NOMO-1 treated with dmso at 0.1 percent for 144 hours (cell line): Measurements from ENCODE around the gene SYTL5.

Source experiments
- DNase-seq: peaks from one replicate; lab custom pipeline; 2025; ENCODE audit not compliant: unreplicated experiment; lab: John Stamatoyannopoulos, UW

Gene SYTL5

DNA sequence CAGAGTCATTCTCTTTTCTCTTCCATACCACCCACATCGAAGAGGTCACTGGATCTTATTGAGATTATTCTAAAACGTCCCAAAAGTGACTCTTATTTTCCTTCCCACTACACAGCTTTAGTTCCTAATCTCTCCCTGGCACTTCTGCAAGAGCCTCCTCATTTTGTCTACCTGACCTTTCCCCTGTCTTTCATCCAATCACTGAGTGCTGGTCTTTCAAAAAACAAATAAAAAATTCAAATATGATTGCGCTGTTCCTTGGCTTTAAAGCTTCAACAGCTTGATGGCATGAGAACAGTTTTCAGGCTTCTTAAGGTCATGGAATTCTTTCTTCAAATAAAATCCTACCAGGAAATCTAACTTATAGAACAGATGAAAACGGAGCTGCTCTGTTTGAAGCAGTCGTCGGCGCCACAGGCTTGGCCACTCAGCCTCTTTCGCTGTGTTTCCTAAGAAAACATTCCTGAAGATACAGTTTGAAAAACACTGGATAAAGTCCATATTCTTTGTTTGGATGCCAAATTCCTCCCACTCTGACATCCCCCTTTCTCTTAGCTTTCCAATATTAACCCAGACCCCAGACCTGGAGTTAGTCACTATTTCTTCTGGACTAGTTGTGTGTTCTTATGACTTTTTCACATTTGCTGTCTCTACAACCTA, 12.5 kb downstream of the SYTL5 start:
- no peak for DNase-seq

DNA sequence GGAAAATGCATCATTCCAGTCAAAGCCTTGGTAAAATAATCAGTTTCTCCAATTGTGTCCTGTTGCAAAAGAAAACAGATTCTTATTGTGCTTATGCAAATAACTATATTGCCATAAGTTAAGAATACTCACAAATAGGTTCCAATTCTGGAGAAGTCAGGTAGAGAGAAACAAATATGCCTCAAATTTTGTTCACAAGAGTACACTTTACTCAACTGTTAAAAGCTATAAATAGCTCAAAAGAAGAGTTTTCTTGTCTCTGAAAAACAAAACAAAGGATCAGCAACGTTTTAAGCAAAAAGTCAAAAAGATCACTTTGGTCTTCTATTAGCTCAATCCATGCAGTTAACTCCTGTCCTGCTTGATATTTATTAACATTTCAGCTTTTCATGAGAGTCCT, 21.9 kb downstream of the SYTL5 start:
- no peak for DNase-seq

DNA sequence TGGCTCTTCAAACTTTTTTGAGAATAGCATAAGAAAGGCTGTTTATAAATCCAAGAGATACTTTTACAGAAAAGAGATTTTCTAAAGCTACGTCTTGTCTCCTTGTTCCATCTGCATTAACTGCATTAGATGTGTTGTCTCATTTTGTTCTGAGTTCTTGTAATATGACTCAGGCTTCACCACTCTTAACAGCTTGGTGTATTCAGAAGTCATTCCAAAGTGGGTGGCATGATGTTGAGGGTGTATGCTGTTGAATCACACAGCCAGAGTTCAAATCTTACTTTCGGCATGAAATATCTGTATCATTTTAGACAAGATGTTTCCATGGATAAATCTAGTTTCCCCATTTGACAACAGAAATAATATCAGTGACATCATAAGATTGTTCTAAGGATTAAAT, 30.1 kb downstream of the SYTL5 start:
- DNase-seq = no peak

DNA sequence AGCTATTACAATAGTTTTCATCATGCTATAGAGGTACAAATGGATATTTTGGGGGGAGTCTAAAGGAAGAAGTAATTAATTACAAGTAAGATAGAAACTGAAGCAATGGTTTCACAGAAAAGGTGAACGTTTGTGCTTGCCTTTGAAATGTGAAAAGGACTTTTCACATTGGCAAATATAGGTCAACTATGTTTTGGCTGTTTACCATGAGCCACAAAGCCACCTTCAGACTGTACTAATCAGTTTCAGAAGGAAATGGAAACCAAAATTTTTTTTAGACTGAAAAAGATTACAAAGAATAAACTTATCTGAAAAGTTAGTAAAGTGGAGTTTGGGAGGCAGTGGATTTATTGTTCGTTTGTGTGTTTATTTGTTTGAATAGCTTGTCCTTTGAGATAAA, 32.1 kb downstream of the SYTL5 start:
- no peak for DNase-seq

DNA sequence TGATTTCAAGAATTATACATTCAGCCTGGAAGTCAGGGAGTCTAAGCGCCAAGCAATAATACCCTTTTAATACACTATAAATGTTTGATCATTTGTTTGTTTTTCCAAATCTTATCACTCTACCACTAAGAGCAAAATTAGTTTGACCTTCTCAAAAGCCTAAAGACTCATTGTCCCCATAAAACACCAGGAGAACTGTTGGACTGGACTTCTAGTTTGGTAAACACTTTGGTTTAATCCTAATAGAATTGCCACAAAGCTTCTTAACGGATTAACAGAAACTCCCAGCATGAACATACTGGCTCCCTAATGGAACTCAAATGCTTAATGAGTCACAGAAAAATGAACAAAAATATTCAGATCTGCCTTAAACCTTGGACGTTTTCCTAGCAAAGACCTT, 34.9 kb downstream of the SYTL5 start:
- no peak for DNase-seq

DNA sequence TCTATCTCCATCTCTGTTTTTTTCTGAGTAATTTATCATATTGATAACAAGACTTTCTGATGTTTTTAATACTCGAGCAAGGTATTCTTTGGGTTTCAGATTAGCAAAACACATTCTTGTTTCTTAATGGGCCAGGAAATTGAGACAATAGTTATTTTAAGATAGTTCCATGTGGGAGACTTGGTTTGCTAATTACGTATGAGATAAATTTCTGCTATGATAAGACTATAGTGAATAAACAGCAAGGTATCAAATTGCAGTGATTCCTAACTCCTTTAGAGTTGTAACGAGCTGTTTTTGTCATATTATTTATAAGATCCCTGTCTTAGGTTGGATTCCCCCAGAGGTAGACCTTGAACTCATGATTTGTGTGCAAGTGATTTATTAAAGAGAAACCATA, 38.3 kb downstream of the SYTL5 start:
- no peak for DNase-seq

DNA sequence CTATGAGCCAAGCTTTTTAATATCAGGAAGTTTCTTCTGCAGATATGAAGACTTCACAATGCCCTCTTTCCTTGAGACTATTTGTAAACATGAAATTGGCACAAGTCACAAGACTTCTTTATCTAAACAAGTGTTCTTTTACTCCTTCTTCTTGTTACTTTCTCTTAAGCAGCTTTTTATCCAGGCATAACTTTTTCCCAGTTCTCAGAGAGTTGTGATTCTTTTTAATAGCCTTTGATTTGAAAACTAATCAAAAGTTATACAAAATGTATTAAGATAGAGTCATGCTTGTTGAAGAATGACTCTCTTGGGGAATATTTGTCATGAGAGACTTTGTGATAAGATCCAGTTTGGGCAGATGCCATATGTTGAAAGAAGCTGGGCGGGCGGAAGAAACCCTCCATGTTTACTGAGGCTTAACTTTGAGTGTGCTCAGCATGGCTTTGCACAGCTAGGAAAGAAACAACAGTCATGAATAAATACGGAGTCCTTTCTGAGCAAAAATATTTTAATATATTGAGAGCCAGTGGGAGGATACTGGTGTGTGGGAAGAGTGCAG, 39.3 kb downstream of the SYTL5 start:
- no peak for DNase-seq

DNA sequence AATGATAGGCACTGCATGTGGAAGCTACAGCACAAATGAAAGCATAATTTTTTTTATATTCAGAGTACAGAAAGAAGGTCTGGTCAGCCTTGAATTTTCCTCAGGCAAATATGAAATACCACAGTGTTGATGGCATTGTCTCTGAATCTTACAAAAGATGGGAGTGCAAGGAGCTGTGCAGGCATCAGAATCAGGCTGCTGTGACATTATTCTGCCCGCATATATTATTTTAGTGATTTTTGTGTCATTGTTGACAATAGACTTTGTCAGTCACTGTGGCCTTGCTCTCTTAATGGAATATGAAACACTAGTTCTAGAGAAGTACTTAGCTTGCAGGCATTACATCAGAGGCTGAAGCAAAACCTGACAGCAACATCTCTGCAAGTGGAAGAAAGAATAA, 42.5 kb downstream of the SYTL5 start:
- no peak for DNase-seq

DNA sequence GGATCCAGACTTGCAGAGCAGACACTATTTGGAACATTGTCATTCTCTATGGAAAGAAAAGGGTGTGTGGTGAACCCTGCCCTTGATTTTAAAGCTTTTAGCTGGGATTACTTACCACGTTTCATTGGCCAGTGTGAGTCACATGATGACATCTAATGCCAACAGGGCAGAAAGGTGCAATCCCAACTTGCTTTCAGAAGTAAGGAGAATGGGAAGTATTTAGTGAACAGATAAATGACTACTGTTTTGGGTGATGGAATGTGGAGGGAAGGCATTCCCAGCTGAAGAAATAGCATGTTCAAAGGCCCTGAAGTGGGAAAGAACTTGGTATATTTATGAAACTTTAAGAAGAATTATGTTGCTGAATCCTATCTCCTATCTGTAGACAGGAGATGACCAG, 44.5 kb downstream of the SYTL5 start:
- DNase-seq = no peak

DNA sequence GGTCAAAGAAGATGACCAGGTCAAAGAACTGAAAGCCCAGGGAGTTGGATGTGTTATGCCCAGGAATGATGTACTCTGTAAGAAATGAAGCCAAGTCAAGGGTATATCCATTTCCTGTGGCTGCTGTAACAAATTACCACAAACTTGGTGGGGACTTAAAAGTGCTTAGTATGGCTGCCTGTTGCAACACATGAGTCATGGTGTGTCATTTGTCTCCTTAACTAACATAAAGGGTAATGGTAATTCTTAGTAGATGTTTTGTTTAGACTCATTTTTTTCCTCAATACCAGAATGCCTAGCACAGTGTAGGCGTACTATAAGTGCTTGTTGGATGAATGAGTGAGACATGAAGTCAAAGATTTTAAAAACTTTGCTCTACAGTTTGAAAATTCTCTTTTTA, 45.7 kb downstream of the SYTL5 start:
- peak; percentile 23 for DNase-seq

DNA sequence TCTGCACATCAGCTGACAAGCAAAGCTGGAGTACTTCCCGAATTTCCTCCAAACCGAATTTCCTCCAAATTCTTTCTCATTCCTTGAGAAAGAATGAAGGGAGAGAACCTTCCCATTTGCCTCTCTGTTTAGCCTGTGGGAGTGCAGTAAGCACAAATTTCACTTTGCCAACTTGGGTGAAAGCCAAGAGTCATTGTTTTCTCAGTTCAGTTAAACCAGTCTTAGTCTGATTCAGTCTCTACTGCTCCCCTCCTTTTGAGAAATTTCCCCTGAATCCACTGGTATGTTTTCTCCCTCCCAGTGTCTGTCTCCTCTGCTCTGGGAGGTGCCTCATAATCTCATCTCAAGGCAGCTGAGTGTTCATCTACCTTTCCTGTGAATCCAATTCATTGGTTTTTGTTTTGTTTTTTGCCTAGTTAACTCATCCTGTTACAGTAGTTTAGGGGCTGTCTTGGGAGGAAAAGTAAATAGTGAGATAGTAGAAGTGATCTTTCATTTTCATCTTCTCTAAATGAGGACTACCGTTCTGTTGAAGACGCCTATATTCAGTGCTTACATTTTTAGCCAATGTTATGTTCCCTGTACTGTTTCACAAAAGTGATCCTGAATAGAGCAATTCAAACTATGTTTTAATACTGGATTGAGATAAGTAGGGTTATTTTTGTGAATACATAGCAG, 49.0 kb downstream of the SYTL5 start:
- no peak for DNase-seq

DNA sequence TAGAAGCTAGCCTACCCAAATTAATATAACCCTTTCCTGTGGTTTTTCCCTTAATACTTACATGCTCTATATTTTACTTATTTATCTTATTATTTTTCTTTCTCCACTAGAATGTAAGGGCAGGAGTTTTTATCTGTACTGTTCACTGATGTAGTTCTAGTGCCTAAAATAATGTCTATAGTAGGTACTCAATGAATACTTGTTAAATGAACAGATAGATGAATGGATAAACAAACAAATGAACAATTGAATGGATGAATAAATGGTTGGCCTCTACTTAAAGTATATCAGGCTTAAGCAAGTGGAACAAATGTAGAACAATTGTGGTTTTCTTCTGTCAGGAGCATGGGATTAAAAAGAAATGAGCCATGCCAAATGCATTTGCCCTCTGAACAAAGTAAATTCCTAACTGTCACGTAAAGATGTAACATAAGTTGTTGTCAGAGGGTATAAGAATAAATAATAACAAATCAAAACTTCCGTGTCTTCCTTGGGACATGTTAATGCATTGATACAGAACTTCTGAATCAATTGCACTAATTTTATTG, 54.1 kb downstream of the SYTL5 start:
- no peak for DNase-seq

DNA sequence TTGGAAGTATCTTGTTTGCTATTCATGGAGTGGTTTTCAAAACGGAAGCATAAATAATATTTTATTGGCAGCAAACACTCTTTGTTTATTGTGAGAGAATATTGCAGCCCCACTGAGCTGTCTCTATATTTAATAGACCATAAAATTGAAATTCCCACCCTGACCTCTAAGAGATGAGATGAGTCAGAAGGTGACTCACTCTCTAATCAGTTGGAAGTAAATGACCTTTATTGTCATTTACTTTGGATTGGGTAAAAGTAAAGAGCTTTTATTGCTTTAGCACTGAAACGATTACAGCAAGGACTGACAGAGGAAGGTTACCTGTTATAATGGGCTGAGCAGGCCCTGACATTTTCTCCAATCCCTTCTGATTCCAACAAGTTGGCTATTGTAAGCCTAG, 55.0 kb downstream of the SYTL5 start:
- no peak for DNase-seq

DNA sequence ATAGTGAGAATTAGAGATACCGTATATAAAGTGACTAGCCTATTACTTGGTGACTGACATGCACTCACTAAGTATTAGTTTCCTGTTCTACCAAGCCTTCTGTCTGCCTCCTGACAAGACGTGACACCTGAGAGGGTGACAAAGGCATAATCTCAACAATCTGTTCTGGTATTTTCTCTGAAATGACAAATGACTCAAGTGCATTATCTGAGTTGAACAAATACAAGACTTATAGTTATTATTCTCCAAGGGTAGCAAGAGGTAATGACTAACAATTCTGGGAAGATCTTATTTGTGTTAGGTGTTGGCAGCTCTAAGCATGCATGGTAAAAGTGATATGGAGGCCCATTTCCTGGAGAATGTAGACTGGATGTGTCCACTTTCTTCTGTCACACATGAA, 60.6 kb downstream of the SYTL5 start:
- no peak for DNase-seq

DNA sequence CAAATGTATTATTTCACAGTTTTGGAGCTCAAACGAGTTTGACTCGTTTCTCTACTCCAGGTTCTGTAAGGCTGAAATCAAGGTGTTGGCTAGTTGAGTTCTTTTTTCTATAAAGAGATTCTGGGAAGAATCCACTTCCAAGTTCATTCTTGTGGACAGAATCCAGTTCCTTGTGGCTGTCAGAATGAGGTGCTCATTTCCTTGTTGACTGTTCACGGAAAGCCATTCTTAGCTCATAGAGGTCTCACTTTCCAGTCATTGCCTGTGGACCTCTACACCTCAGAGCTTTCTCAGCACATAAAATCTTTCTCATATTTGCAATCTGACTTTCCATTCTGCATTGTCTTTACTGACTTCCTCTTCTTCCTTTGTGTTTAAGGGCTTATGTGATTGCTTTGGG, 62.9 kb downstream of the SYTL5 start:
- no peak for DNase-seq

DNA sequence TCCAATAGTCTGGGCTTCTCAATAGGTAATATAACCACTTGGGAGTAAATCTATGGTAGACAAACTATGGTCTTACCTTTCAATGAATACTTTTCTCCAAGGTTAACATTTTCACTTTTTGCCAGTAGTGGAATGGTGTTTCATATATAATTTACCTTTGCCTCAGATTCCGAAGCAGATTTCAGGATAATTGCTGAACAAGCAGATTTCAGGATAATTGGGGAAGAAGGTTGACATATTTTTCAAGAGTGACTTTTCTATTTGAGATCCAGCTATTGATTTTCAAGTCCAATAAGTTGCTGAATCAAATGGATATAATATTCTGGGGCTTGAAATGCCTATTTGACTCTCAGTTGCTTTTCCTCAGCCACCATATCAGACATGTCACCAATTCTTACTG, 63.6 kb downstream of the SYTL5 start:
- DNase-seq = no peak

DNA sequence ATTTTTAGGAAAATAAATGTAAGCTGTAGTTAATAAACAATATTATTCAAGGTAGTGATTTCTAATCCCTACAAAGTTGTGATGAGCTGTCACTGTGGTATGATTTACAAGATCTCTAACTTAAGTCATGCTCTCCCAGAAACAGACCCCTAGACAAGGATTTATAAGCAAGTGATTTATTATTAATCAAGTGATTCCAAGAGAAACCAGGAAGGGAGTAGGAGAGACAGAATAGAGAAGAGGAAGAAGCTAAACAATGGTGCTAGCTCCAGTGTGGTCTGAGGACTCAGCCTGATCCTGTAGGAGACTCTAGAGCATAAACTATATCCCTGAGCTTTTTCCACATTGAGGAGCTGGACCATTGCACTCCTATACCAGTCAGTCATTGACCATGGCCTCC, 73.1 kb downstream of the SYTL5 start:
- DNase-seq = no peak

DNA sequence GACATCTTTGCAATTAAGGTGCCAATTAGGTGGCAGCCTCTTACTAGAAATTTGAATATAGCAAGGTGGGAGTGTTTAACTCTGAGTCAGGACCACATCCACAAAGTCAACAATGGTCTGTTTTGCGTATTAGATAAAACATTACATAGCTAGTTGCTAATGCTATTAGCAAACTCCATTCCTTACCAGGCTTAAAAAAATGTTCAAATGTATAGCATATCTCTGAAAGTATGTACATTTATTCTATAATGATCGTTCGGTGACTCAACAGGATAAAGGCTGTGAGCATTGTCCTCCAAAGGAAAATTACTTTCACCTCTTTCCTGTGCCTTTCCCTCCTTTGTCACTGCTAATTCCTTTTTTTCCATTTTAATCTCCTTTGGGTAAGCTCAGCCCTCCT, 74.5 kb downstream of the SYTL5 start:
- no peak for DNase-seq

DNA sequence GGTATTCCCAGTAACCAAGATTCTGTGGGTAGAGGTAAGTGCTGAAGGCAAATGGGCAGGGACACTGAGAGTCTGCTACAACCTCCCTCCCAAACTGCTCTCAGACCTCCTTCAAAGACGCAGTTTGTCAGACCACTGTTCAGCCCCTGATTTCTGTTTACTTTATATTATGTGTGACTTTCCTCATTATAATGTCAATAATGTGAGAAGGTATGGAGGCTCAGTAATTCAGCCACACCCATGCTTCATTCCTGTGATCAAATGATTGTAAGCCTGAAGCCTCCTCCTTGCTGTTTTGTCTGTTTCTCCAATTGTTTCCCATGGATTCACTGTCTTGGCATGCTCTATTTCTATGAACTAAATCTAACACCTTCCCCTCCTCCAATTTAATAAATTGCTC, 75.6 kb downstream of the SYTL5 start:
- DNase-seq = no peak

DNA sequence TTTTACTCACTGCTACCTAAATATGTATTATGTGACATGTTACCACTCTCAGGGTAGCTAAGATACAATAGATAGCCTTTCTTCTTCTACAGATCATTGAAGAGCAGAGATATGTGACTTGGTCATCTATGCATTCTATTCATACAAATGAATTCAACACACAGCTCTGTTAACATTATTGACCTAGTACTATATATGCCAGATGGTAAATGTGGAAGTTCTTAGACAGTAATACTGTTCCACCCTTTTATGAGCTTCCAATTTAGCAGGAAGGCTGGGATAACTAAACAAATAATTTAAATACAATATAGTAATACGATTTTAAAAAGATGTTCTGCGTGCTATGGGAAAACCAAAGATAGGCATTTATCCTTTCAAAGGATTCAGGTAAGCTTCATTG, 76.0 kb downstream of the SYTL5 start:
- DNase-seq = no peak

DNA sequence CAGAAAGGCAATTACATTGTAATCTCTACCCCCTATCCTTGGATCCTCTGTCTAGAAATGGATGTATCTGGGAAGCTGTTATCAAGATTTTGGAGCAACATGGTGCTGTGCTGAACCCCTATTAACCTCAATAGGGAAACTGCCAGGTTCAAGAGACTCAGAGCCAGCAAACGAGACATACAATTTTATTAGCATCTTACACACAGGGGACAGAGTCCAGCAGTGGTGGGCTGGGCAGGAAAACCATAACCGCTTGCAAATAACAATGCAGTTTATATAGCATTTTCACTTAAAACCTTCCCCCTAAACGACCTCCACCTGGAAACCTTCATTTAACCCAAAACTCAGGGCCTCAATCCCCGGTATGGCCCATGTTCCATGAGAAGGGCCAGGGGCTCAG, 79.5 kb downstream of the SYTL5 start:
- DNase-seq = no peak

DNA sequence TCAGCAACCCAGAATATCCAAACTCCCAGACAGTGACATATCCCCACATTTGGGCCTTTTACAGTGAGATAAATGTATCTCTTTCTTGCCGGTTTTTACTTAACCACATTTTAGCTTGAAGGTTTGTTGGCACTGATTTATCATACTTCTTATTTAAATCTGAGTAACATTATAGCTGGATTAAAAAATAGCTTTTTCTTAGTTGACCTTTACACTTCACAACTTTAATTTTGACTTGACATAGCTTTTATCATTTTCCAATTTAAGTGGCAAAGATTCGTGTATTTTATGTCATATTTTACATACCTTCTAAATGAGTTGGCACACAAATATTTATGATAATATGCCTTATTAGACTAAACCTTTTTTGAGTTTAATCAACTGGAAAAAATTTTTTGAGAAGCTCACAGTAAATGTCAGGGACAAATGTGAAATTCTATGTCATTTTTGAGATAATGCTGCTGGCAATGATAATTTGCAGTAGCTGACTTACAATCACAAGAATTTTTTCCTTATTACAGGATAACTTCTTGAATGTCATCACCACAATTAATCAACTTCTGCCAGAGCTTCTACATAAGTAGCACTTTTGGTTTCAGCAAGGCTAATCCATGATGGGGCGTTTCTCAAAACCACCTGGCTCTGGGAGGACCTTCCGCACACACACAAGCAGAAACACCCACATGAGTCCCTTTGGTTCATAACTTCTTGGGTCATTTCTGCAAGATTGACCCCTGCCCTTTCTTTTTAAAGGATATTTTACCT, 80.3 kb downstream of the SYTL5 start:
- no peak for DNase-seq
